Smooth muscle cell (in vitro differentiated cells): ENCODE data around the gene OSBPL3. TPM values are rescaled to one million over a fixed set of nuclear protein-coding genes. Genes with fewer than 3 reads are reported as not detected.
"Not testable (repeated sequence)": the region's sequence is repeated elsewhere in the genome, so short reads cannot be mapped to it uniquely, and the experiment has no call there.

ENCODE experiments used
- DNase-seq: peaks from one replicate; lab custom pipeline; 2025; ENCODE audit not compliant: unreplicated experiment; lab: John Stamatoyannopoulos, UW
- H2AFZ ChIP-seq: fragments of 200-600 bp; sonication (generic); 2 replicates; pipeline ENCODE4 v1.6.0; 2016; ENCODE audit warnings: antibody characterized with exemption, low read depth, mild to moderate bottlenecking
- H3F3A ChIP-seq: fragments of 200-600 bp; sonication (generic); 2 replicates; pipeline ENCODE4 v1.6.0; 2017; ENCODE audit warnings: antibody characterized with exemption, low read depth
- H3K27ac ChIP-seq: fragments of 200-600 bp; sonication (generic); 2 replicates; pipeline ENCODE4 v1.5.1; 2016; ENCODE audit warnings: low read depth, mild to moderate bottlenecking
- H3K27me3 ChIP-seq: fragments of 200-600 bp; sonication (generic); 2 replicates; pipeline ENCODE4 v1.6.1; 2016; ENCODE audit warnings: low read depth, mild to moderate bottlenecking
- H3K36me3 ChIP-seq: fragments of 200-600 bp; sonication (generic); 2 replicates; pipeline ENCODE4 v1.5.1; 2016; ENCODE audit warnings: low read depth
- H3K4me1 ChIP-seq: fragments of 200-600 bp; sonication (generic); 2 replicates; pipeline ENCODE4 v1.5.1; 2016; ENCODE audit warnings: low read depth
- H3K4me2 ChIP-seq: fragments of 200-600 bp; sonication (generic); 2 replicates; pipeline ENCODE4 v1.6.0; 2016; ENCODE audit warnings: mild to moderate bottlenecking
- H3K4me3 ChIP-seq: fragments of 200-600 bp; sonication (generic); 2 replicates; pipeline ENCODE4 v1.5.1; 2016; ENCODE audit warnings: mild to moderate bottlenecking
- H3K79me2 ChIP-seq: fragments of 200-600 bp; sonication (generic); 2 replicates; pipeline ENCODE4 v1.6.0; 2016; ENCODE audit warnings: low read depth, mild to moderate bottlenecking
- H3K9ac ChIP-seq: fragments of 200-600 bp; sonication (generic); 2 replicates; pipeline ENCODE4 v1.6.0; 2016; ENCODE audit warnings: low read depth
- H3K9me3 ChIP-seq: fragments of 200-600 bp; sonication (generic); replicated peaks from 2 replicates; pipeline ENCODE4 v1.5.1; 2016; ENCODE audit warnings: low read depth
- H4K20me1 ChIP-seq: fragments of 200-600 bp; sonication (generic); 2 replicates; pipeline ENCODE4 v1.6.0; 2016; ENCODE audit warnings: low read depth
- CTCF ChIP-seq: fragments of 200-600 bp; sonication (generic); IDR thresholded peaks from 2 replicates; pipeline ENCODE4 v1.5.1; 2017; ENCODE audit warnings: borderline replicate concordance, mild to moderate bottlenecking, antibody characterized with exemption; ENCODE audit not compliant: insufficient read depth, poor library complexity, severe bottlenecking
- WGBS: methylation state at CpG from one replicate; pipeline ENCODE4 v1.1.7; 2016; ENCODE audit warnings: low lambda C conversion rate; 5-methylcytosine and 5-hydroxymethylcytosine counted together
- polyA plus RNA-seq: library from polyadenylated mRNA; unstranded; fragments of >200 nt; fragmentation: Nextera tagmentation; extraction: Ambion mirVana; gene quantifications from 2 replicates; pipeline ENCODE4 v1.2.1, GENCODE V29; 2016
- total RNA-seq: library from RNA; depleted of rRNA; stranded (reverse); fragments of >200 nt; gene quantifications from 2 replicates; pipeline ENCODE4 v1.2.3, GENCODE V29; 2014

Gene OSBPL3
- total and polyA plus RNA-seq, 2 experiments from 2014 or later = 6.2 to 16.3 TPM

GRCh38 chr7:24908166-24908565 is 71.8 kb downstream of the OSBPL3 start:
- Histone ChIP-seq H3K9ac (no peak overlapping the region), H3K4me1 (no peaks in the 10 kb centered on the region), H3K79me2 (no peaks in the 10 kb centered on the region), H3K4me2 (no peak overlapping the region), H4K20me1 (peaks cover 10% of the 10 kb centered on the region), H3K27me3 (peaks cover 4% of the 10 kb centered on the region), H3F3A (peaks cover 7% of the 10 kb centered on the region), H2AFZ (no peak overlapping the region), H3K27ac (peak overlapping the region; percentile 46), H3K4me3 (no peak overlapping the region), H3K9me3 (no peaks in the 10 kb centered on the region), H3K36me3 (no peaks in the 10 kb centered on the region)
- TF ChIP-seq CTCF = no peak
- no peak for DNase-seq
- 88% methylated on average over 3 of the region's 3 CpGs for WGBS

- peak overlapping the region; percentile 46 for H3K27ac ChIP-seq
Measured at GRCh38 chr7:24907311-24907886, 72.6 kb downstream of the OSBPL3 start.

GRCh38 chr7:24905996-24906770 is 73.8 kb downstream of the OSBPL3 start:
- H3F3A ChIP-seq = peaks cover 7% of the 10 kb centered on the region

More at GRCh38 chr7:24907311-24907886, 72.6 kb downstream of the OSBPL3 start:
- Histone ChIP-seq H3F3A (peaks cover 7% of the 10 kb centered on the region), H3K4me2 (no peak overlapping the region), H2AFZ (no peak overlapping the region), H3K4me3 (no peak overlapping the region), H3K27me3 (peaks cover 4% of the 10 kb centered on the region), H3K36me3 (no peaks in the 10 kb centered on the region), H3K9me3 (no peaks in the 10 kb centered on the region), H4K20me1 (peaks cover 10% of the 10 kb centered on the region), H3K79me2 (no peaks in the 10 kb centered on the region), H3K9ac (no peak overlapping the region), H3K4me1 (no peaks in the 10 kb centered on the region)
- TF ChIP-seq CTCF = no peak
- 76% methylated on average over 7 of the region's 7 CpGs for WGBS
- no peak for DNase-seq

GRCh38 chr7:24903992-24904391 is 76.0 kb downstream of the OSBPL3 start:
- DNase-seq, H3K9ac ChIP-seq, H3K4me3 ChIP-seq, H3K9me3 ChIP-seq, H3K79me2 ChIP-seq, H3K27me3 ChIP-seq, H3K27ac ChIP-seq, H3K4me1 ChIP-seq, H2AFZ ChIP-seq, H3K36me3 ChIP-seq, H3F3A ChIP-seq, H3K4me2 ChIP-seq: not testable (repeated sequence)
- WGBS = 100% methylated on average over 4 of the region's 4 CpGs
- peaks cover 19% of the 10 kb centered on the region for H4K20me1 ChIP-seq

More at GRCh38 chr7:24905996-24906770, 73.8 kb downstream of the OSBPL3 start:
- H3K9me3 ChIP-seq = no peaks in the 10 kb centered on the region
- H3K27ac ChIP-seq = peak overlapping the region; percentile 46
- H3K9ac ChIP-seq = no peak overlapping the region
- no peak overlapping the region for H2AFZ ChIP-seq
- no peaks in the 10 kb centered on the region for H3K4me1 ChIP-seq
- H3K4me2 ChIP-seq = no peak overlapping the region
- WGBS = 94% methylated on average over 4 of the region's 4 CpGs
- peaks cover 4% of the 10 kb centered on the region for H3K27me3 ChIP-seq
- H3K36me3 ChIP-seq = no peaks in the 10 kb centered on the region
- H3K4me3 ChIP-seq = no peak overlapping the region
- H4K20me1 ChIP-seq = peaks cover 23% of the 10 kb centered on the region
- no peaks in the 10 kb centered on the region for H3K79me2 ChIP-seq
- no peak for TF ChIP-seq CTCF
- no peak for DNase-seq
